ENCODE results near the gene HIGD1A.

HIGD1A gene

DNA sequence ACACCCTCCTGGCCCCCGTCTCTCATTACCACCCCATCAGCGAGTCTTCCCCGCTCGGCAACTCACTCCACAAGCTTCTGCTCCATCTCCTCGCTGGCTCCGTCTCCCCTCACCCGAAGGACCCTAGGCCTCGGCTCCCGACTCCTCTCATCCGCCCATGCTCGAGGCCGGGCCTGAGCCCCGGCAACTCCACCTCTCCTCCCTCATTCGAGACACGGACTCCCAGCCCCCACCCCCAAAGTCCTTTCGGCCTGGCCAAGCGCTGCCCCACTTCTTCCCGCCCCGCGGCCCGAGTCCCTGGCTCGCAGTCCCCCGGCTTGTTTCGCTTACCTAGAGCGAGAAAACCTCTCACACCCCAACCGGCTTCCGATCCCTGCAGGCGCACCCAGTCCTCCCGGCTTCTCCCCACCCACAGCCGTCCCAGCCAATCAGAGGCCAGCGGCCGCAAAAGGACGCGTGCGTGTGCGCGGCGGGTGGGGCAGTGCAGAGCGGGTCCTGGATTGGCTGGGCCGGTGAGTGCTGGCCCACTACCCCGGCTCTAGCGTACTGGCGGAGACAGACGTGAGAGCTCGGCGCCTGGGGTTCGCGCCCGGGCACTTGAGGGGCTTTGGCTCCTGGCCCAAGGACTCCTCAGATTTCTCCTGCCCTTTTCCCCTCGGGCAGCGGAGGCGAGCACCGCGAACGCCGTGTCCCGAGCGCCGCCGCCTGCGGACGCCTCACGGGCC is at the start of gene HIGD1A:
Gene HIGD1A (minus strand): TSS at position 385 of the 725 bp plus-strand sequence. CDS start 10,237 bp downstream, outside the sequence.
- DNase-seq: peak; percentile 93

DNA sequence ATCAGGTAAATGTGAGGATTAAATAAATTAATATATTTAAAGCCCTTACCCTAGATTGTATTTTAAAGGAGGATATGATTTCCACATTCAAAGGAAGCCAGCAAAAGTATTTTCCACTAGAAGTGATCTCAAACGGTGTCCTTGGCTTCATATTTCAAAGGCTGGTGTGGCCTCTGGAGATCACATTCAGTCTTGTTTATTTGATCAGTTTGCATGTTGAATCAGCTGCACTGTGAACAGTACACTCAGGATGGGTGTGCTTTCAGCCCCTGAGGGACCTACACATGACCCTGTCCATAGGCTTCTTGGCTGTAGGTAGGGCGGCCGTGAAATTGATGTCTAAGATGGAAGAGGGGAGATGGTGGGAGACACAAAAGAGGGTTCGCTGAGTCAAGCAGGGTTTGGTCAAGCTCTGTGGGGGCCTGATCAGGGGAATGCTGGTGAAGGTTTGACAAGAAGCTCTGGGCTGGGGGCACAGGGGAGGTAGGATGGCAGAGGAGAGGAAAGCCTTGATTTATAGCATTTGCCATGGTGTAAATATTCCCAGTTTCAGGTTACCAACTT is 49.5 kb upstream of the HIGD1A start:
- no peak for DNase-seq

DNA sequence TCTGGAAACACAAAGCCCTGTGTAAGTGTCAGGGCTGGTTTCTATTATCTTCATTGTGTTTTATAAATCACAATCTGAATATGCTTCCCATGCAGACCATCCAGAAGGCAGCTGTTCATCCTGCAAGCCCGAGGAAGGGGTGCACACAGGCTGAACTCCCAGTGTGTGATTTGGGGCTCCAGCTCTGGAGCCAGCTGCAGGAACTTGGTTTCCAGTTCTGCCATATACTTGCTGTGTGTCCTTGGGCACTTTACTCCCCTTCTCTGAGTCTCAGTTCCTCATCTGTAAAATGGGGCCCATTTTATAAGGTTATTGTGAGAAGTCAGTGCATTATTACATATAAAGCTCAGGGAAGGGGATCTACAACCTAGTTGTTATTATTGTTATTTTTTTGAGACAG is 48.8 kb upstream of the HIGD1A start:
- no peak for DNase-seq

DNA sequence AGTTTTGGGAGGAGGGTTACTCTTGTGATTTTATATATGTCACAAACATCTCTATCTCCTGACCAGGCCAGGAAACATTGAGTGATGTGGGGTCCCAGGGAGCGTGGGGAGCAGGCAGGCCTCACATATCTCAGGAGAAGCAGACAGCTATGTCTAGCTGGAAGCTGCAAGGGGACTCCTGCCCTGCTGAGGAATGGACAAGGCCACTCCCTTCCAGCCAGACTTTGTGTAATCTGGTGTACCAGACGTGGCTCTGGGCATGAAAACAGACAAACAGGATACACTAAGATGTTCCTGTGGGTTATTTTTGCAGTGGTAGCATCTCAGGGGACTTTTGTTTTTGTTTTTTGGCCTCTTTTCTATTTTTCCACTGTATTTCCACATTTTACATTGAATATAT is 48.2 kb upstream of the HIGD1A start:
- DNase-seq: no peak

DNA sequence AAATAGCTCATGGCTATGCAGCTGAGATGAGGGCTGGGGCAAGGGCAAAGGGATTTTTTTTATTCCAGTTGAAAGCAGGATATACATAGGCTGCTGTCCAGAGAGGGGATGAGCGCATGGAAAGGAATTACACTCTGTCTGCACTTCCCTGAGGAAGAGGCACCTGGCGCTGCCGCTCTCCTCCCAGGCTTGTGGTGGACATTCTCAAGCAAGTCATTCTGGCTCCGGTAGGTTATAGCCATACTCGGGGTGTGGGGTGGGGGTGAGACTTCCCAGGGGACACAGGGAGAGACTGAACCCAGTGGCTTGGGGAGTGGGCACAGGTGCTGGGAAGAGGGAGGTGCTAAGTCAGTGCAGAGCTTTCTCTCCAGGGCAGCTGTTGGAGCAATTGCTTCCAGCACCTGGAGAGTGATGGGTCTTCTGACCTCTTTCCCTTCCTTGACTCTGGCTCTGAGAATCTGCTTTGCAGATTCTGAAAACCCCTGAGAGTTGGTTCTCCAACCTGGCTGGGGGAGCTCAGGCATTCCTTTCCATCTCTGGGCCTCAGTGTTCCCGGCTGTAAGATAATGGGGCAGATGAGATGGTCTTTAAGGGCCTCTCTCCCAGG is 47.0 kb upstream of the HIGD1A start:
- no peak for DNase-seq

DNA sequence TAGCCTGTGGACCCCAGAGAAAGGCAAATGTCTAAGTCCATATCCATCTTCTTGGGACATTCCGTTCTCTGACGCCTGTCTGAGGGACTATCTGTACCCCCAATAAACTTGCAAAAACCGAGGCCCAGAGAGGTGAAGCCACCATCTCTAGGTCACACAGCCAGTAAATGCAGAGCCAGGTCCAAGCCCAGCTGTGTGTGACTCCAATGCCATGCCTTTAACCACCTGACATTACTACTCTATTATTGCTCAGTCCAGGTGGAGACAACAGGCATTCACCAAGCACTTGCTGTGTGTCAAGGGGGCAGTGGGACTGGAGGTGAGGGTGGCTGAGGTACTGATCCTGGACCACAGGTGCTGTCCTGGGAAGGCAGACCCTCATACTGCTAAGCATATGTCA is 46.0 kb upstream of the HIGD1A start:
- DNase-seq: no peak

DNA sequence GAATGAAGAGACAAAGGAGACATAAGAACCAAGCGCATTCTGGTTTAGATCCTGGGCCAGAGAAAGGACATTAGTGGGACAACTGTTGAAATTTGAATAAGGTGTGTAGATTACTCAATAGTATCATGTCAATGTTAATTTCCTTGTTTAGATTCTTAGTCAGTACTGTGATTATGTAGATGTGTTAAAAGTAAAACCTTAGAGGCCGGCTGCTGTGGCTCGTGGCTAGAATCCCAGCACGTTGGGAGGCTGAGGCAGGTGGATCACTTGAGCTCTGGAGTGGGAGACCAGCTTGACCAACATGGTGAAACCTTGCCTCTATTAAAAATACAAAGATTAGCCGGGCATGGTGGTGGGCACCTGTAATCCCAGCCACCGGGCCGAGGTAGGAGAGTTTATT is 44.7 kb upstream of the HIGD1A start:
- no peak for DNase-seq

DNA sequence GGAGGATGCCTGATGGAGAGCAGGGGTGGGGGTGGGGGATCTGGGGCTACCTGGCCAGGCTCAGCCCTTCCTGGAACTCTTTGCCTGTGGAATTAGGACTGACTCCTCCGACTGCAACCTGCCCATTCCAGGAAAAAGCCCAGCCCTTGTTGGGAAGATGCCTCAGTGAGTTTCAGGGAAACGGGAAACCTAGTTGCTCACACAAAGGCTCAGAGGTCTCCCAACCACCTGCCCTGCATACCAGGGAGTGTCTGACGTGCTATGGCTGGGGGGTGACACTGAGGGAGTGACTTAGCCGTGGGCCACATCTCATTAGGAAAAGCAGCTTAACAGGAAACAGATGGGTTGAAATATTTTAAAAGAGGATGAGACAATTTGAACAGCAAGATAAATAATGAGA is 43.4 kb upstream of the HIGD1A start:
- DNase-seq: no peak

DNA sequence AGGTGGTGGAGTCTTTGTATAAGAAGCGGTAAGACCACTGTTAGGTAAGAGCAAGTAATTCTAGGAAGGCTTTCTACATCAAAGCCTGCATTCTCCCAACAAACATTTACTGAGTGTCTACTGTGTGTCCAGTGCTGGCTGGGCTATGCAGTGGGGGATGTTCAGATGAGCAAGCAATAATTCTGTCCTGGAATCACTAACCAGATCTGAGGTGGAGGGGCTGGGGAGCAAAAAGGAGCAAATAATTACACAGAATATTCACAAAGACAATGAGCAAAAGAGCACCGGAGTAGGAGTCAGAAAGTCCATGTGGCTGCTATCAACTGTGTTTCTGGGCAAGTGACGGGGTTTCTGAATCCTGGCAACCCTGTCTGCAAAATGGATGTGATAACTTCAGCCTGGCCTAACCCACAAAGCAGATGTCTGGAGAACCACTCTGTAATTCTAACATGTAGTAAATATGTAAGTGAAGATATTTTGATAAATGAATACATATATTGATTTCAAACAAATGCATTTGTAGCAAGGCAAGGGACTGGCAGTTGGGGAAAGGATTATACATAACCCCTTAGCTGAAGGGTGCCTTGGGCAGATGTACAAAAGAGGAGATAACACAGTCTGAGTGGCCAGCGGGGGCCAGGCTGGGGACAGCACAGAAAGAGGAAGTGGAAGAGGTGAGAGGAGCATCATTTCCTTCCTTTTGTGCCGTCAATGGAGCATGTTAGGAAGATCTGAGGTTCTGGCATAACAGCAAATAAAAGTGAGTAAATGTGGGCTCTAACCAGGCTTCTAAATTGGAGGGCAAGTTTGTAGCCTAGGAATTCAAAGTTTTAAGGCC is 42.6 kb upstream of the HIGD1A start:
- no peak for DNase-seq

DNA sequence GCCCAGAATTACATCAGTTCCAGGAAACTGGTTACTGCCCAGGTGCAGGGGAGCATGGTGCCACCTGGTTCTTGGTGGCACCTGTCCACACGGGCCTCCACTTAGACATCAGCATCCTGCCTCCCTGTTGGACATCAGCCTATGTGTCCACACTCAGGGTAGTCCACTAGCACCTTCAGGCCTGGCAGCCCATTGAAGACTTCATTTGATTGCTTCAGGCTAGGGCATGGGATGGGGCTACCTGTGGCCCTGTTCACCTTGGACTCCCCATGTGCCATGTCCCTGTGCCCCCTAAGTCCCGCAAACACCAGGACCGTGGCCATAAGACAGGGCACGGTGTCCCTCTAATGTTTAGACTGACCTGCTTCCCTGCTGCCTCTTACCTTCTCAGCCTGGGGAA is 40.5 kb upstream of the HIGD1A start:
- DNase-seq: no peak

DNA sequence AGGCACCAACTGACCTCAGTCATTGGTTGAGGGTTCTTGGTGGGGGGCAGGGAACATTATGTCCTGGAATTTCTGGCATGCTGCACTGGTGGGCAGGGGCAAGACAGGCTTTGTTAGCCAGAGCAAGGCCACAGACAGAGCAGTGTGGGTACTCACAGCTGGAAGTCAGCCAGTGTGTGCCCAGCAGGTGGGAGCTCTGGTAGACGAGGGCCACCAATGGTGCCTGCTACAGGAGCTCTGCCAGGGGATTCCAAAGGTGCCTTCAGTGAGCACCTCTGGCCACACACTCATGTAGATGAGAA is 40.1 kb upstream of the HIGD1A start:
- no peak for DNase-seq

DNA sequence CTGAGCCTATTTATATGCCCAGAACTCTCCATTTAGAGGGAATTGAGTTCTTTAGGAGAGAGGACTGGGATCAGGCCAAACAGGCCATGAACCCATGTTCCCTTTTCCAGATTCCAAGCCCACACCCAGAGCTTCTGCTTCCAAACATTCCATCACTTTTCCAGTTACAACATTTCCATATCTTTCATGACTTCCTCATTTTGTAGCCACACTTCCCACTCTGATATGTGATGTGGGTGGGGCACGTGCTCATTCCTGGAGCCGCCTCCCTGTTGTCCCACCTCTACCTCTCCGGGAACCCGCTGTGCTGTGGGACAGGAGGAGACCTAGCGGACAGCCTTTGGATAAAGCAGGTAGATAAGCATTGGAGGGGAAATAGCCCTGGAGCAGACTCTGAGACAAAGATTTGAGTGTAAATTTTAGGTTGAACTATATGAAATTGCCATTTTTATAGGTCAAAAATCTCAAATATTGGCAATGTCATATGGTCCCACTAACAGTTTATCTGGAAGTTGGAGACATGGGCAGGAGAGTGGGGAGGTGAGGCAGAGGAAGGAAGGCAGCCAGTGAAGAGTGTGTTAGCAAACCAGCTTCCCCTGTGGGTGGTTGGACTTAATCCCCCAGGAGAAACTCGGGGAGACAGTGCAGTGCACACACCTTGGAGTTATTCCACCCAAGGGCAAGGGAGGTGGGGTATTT is 39.6 kb upstream of the HIGD1A start:
- DNase-seq: no peak

DNA sequence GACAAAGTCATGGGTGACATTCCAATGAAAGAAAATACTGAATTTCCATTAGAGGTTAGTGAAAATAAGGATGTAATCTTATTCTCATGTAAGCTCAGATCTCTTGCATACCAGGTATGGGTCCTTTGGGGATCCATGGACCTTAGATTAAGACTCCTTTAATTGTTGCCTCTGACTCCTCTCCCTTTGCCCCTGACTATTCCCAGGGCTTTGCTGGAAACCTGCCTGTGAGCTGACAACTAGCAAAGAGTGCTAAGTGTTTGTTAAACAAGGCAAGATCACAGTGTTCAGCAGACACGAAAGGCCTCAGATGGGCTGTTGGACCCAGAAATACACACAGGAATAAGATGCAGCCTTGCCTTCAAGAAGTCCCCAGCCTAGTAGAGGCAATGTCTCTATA is 37.0 kb upstream of the HIGD1A start:
- no peak for DNase-seq

DNA sequence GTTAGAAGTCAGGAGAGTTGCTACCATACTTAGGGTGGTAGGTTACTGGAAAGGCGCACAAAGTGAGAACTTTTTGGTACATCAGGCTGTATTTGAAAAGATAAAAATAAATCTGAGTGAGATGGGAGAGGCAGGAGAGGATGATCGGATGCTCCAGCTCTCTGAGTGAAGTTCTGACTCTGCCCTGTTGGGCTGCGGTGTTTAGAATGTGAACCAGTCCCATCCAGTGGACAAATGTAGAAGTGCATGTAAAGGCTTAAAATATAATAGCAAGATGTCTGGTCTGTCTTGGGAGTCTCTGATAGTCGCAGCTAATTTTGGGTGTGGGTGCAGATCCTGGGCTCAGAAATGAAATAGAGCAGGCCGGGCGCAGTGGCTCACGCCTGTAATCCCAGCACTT is 35.3 kb upstream of the HIGD1A start:
- no peak for DNase-seq

DNA sequence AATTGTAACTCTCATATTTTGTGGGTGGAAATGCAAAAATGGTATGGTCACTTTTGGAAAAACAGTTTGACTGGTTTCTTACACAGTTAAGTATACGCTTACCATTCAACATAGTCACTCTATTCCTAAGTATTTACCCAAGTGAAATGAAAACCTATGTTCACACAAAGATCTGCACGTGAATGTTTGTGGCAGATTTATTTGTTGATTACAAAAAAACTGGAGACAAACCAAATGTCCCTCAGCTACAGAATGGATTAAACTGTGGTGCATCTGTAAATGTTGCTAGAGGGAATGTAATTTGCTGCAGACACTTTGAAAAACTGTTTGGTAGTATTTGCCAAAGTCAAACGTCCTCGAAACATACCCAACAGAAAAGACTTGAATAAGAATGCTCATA is 34.3 kb upstream of the HIGD1A start:
- DNase-seq: no peak

DNA sequence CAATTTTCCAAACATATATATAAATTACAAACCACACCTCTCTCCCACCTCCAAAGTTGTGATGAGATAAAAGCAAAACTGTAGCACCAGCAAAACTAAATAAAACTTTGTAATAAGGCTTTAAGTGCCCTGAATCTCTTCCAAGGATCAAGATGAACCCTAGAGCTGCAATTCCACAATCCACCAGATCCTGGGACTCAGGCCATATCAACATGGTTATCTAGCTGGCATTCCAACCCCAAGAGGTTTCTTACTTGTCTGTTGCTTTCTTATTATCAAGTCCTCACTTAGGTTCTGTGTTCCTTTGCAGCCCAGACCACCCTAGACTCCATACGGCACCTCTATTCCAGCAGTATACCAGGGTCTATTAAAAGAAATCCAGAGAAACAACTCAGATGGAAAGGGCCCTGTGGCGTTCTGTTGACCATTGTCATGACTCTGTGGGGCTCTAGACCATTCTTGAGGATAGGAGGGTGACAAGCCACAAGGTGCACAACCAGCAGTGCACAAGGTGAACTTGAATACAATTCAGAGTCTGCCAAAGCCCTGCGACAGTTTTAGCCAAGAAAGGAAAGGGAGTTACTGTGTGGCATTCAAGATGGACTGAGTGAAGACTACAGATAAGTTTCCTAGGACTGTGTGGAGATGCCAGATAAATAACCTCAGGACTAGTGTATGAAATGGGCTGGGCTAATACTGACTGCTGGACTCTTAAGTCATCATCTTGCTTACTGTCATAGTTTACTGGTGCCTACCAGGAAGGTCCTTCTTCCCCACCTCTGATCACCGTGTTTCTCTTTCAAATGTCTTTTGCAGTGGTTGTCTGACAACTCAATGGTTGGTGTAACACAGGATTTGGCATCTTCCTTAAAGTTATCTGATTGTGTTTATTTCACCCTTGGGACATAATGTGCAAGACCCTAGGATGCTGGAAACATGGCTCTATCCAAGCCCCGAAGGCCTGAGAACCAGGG is 32.1 kb upstream of the HIGD1A start:
- DNase-seq: no peak

DNA sequence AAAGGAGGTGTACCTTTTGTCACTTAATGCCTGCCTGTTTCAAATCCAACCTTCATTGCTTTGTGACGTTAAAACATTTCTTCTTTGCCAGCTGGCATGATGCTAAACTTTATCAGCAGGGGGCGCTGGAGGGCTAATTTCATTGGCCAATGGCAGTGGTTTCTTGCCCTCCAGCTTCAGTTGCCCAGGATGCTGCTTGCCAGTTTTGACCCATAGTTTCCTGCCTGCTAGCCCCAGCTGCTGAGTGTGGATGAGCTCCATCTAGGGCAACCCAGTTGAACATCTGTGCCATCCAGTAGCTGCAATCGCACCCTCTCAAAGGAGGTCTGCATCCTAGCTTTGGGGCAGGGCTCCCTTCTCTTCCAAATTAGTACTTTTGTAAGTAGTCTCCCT is 27.0 kb upstream of the HIGD1A start:
- peak; percentile 78 for DNase-seq

DNA sequence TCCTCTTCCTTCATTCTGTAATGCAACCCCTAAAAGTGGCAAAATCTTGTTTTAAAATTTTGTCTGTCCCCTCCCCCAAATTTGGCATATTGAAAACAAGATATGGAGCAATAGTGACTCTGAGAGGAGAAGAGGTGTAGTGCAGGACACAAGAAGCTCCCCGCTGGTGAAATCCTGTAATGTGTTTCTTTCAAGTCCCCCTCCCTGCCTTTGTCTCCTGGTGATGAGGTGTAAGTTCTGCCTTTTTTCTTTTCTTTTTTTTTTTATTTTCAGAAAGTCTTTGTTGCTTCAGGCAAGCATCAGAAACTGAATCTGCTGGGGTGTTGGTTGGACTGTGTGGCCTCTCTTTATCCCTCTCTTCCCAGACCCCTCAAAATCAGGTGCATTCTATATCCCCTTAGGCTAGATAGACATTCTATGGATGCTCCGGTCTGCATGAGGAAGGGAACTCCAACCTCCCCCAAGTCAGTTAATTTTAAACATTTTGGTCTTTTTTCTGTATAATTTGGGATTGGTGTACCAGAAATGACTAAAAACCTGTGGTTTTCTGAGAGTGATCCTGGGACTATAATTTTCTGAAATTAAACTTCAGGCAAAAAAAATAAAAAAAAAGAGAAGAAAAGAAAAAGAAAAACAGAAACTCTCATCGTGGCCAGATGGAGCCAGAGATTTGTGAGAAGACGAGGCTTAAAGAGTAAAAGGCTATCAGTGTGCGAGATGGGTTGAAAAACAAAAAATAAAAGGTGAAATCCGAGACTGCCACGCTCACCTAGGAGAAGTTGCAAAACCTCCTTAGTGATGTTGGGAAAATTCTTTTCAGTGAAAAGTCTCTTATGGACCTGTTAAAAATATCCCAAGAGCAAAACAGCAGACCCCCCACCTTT is 26.4 kb upstream of the HIGD1A start:
- DNase-seq: no peak

DNA sequence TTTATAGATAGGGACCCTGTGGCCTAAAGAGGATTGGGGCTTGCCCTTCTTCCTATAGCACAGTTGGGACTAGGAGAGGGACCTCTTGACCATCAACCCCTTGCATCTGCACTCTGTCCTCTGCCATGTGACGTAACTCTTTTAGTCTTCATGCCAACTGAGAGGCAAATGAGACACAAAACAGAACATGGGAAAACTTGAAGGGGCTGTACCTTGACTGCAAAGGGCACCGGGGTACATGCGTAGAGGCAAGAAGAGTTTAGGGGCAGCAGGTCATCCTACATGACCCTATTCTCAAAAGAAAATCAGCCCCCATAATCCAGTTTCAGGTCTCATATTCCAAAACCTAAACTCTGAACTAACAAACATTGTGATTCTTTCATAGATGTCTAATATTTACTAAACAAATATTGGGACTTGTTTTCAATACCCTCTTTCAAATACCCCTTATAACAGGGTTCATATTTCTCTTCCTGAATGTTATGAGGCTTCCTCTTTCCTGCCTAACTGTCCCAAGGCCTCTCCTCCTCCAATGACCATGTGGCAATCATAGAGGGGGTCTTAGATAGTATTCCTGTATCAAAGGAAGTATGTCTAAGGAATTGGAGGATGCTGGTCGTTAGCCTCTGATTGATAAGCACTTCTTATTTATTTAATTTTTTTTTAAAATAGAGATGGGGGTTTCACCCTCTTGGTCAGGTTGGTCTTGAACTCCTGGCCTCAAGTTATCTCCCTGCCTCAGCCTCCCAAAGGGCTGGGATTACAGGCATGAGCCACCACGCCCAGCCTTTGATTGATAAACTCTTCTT is 25.5 kb upstream of the HIGD1A start:
- no peak for DNase-seq

DNA sequence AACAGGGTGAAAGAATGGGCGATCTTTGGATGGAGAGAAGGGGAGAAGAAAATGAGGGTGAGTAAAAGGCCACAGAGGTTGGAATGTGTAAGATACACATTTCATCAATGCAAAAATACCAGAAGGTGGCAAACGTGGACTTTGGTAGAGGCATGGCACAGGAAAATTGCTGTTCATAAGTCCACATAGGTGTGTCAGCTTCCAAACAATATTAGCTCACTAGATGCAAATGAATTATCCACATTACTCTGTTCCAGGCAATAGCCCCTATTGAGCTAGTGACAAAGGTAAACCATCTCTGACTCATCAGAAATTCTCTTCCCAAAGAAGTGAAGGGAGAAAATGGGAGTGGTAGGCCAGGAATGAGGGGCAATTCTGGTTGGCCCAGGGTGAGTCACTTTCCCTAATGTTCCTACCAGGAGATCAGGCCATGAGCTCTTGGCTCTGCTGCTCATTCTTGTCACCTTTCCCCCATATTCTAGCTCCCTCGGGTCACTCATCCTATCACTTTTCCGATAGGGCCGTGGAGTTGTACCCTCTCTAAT is 24.9 kb upstream of the HIGD1A start:
- no peak for DNase-seq

Data from activated CD4-positive, CD25-positive, alpha-beta regulatory T cell treated with anti-CD3 and anti-CD28 coated beads, Interleukin-2, amount 50 U/mL, for 72 hours (primary cell).